Measurements from ENCODE around the gene FOSB.
"Not testable (repeated sequence)": the region's sequence is repeated elsewhere in the genome, so short reads cannot be mapped to it uniquely, and the experiment has no call there.

FOSB gene

GRCh38 chr19:45502111-45502510 lies 34.3 kb downstream of the FOSB start:
- in situ Hi-C loops (cut with HindIII; ENCODE audit: low sequenced_read_pairs), result no loop called here

- in situ Hi-C loops (cut with HindIII; ENCODE audit: low sequenced_read_pairs), result no loop called here
Measured at GRCh38 chr19:45503909-45504308, 36.1 kb downstream of the FOSB start.

GRCh38 chr19:45505151-45505995 lies 37.6 kb downstream of the FOSB start:
- in situ Hi-C loops (cut with HindIII; ENCODE audit: low sequenced_read_pairs), result no loop called here

- in situ Hi-C loops (cut with HindIII; ENCODE audit: low sequenced_read_pairs), result no loop called here
Measured at GRCh38 chr19:45505996-45506245, 38.1 kb downstream of the FOSB start.

- in situ Hi-C loops (cut with HindIII; ENCODE audit: low sequenced_read_pairs), result no loop called here
Measured at GRCh38 chr19:45506246-45506988, 38.6 kb downstream of the FOSB start.

GRCh38 chr19:45506989-45507871 lies 39.4 kb downstream of the FOSB start, which contains the start of gene VASP:
VASP (plus strand) TSS chr19:45507479; CDS start chr19:45507772, 293 bp downstream.
- in situ Hi-C loops (cut with HindIII; ENCODE audit: low sequenced_read_pairs), result no loop called here

GRCh38 chr19:45507872-45508416 lies 40.1 kb downstream of the FOSB start:
- in situ Hi-C loops (cut with HindIII; ENCODE audit: low sequenced_read_pairs), result no loop called here

- in situ Hi-C loops (cut with HindIII; ENCODE audit: low sequenced_read_pairs), result no loop called here
Measured at GRCh38 chr19:45508417-45508860, 40.6 kb downstream of the FOSB start.

GRCh38 chr19:45508861-45509691 lies 41.3 kb downstream of the FOSB start:
- in situ Hi-C loops (cut with HindIII; ENCODE audit: low sequenced_read_pairs), result no loop called here

- in situ Hi-C loops (cut with HindIII; ENCODE audit: low sequenced_read_pairs), result no loop called here
Measured at GRCh38 chr19:45509692-45510015, 41.9 kb downstream of the FOSB start.

GRCh38 chr19:45510352-45510751 lies 42.6 kb downstream of the FOSB start:
- in situ Hi-C loops (cut with HindIII; ENCODE audit: low sequenced_read_pairs), result not testable (repeated sequence)

GRCh38 chr19:45511074-45511473 lies 43.3 kb downstream of the FOSB start:
- in situ Hi-C loops (cut with HindIII; ENCODE audit: low sequenced_read_pairs), result no loop called here

GRCh38 chr19:45512881-45513483 lies 45.2 kb downstream of the FOSB start:
- in situ Hi-C loops (cut with HindIII; ENCODE audit: low sequenced_read_pairs), result no loop called here

GRCh38 chr19:45514376-45515051 lies 46.7 kb downstream of the FOSB start:
- in situ Hi-C loops (cut with HindIII; ENCODE audit: low sequenced_read_pairs), result no loop called here

- in situ Hi-C loops (cut with HindIII; ENCODE audit: low sequenced_read_pairs), result no loop called here
Measured at GRCh38 chr19:45515081-45515624, 47.4 kb downstream of the FOSB start.

- in situ Hi-C loops (cut with HindIII; ENCODE audit: low sequenced_read_pairs), result no loop called here
Measured at GRCh38 chr19:45515807-45516401, 48.1 kb downstream of the FOSB start.

- in situ Hi-C loops (cut with HindIII; ENCODE audit: low sequenced_read_pairs), result no loop called here
Measured at GRCh38 chr19:45517238-45517637, 49.4 kb downstream of the FOSB start.

- in situ Hi-C loops (cut with HindIII; ENCODE audit: low sequenced_read_pairs), result no loop called here
Measured at GRCh38 chr19:45517641-45518468, 50.1 kb downstream of the FOSB start.
